Measurements from ENCODE around the gene UBE2D2. TPM values are rescaled to one million over a fixed set of nuclear protein-coding genes. Genes with fewer than 3 reads are reported as not detected.

The UBE2D2 gene
- total RNA-seq, 1 experiment from 2014 or later, result 193 TPM

- Mint-ChIP-seq H3K27ac (ENCODE audit: unreplicated experiment) (peak overlapping the region; percentile 31), H3K4me3 (ENCODE audit: unreplicated experiment) (peak overlapping the region; percentile 93), H3K27me3 (ENCODE audit: insufficient read depth, unreplicated experiment) (no peaks in the 10 kb centered on the region), H3K36me3 (ENCODE audit: insufficient read depth, unreplicated experiment) (peaks cover 27% of the 10 kb centered on the region), H3K4me1 (ENCODE audit: low read depth, unreplicated experiment) (peaks cover 46% of the 10 kb centered on the region), H3K9me3 (ENCODE audit: unreplicated experiment) (no peaks in the 10 kb centered on the region)
- no peak for DNase-seq
- TF ChIP-seq CTCF (IDR thresholded peaks at IDR 0.05; ENCODE audit: insufficient read depth in 1 of 2, low read depth in 1 of 2, low read length in 1 of 2, severe bottlenecking in 1 of 2, unreplicated experiment in 1 of 2), result no peak
- Histone ChIP-seq H3K27me3 (replicated peaks; ENCODE audit: control insufficient read depth, insufficient read depth, low read length) (no peaks in the 10 kb centered on the region), H3K4me1 (peaks cover 58% of the 10 kb centered on the region), H3K9me3 (no peaks in the 10 kb centered on the region), H3K36me3 (ENCODE audit: control insufficient read depth, insufficient read depth, low read length) (no peaks in the 10 kb centered on the region; the same call in 1 of the 2 replicates), H3K4me3 (ENCODE audit: low read depth, low read length) (peak overlapping the region; percentile 91)
- POLR2A ChIA-PET, result interaction anchor here (1.4 to 1.6 kb wide), 2 partner anchors 47 to 52 kb away, joined by 3 to 16 read pairs; no protein-coding TSS in a partner anchor
- CTCF ChIA-PET, result interaction anchor here (1.1 to 3.8 kb wide), 2 partner anchors 15 to 41 kb away, joined by 3 to 29 read pairs; no protein-coding TSS in a partner anchor
- intact Hi-C loops (cut with micrococcal nuclease; ENCODE audit: unreplicated experiment), result loop anchor here (10.0 kb wide), 1 partner anchor 455 kb away; no protein-coding TSS in a partner anchor
- BruUV-seq (replicated peaks), result no TSS peak
Observed at GRCh38 chr5:139649082-139649991, 88.2 kb downstream of the UBE2D2 start.

DNA sequence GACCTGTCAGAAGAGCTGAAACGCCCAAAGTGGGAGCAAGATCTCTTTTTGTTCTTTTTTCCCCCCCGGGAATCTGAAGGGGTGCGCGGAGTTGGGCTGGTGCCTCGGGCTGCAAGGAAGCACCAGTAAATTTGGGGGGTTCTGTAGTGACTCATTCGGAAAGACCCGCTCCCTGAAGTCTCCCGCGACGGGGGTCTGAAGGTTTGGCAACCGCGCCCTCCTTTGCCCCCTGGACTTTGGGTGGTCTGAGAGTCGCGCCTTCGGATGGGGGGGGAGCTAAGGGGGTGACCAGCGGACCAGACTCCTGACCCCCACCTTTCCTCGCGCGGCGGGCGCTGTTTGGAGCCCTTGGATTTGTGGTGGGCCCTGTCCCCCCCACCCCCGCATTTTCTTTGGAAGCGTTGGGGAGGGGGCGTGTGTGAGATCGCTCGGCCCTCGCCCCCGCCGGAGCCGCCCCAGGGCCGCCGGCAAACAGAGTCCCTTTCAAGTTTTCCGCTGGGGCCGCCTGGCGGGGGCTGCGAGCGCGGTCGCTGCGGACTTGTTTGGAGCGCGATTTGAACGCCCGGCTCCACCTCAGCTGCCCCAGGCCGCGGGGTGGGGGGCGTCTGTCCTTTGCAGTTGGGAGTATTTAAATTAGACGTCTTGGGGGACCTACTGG is 89.0 kb downstream of the UBE2D2 start:
- Mint-ChIP-seq H3K36me3 (ENCODE audit: insufficient read depth, unreplicated experiment) (peaks cover 27% of the 10 kb centered on the region), H3K27me3 (ENCODE audit: insufficient read depth, unreplicated experiment) (no peaks in the 10 kb centered on the region), H3K27ac (ENCODE audit: unreplicated experiment) (peak overlapping the region; percentile 31), H3K4me1 (ENCODE audit: low read depth, unreplicated experiment) (peaks cover 40% of the 10 kb centered on the region), H3K4me3 (ENCODE audit: unreplicated experiment) (peak overlapping the region; percentile 93), H3K9me3 (ENCODE audit: unreplicated experiment) (no peaks in the 10 kb centered on the region)
- intact Hi-C loops (cut with micrococcal nuclease; ENCODE audit: unreplicated experiment), result loop anchor here (1.0 kb wide), 1 partner anchor 17 kb away; no protein-coding TSS in a partner anchor
- no peaks in the 10 kb centered on the region; the same call in 1 of the 2 replicates for H3K36me3 ChIP-seq (ENCODE audit: control insufficient read depth, insufficient read depth, low read length)
- peak; percentile 52 to 53 for TF ChIP-seq CTCF (IDR thresholded peaks at IDR 0.05; ENCODE audit: insufficient read depth in 1 of 2, low read depth in 1 of 2, low read length in 1 of 2, severe bottlenecking in 1 of 2, unreplicated experiment in 1 of 2)
- H3K4me1 ChIP-seq, result peaks cover 56% of the 10 kb centered on the region
- no peaks in the 10 kb centered on the region for H3K9me3 ChIP-seq
- H3K4me3 ChIP-seq (ENCODE audit: low read depth, low read length), result peak overlapping the region; percentile 91
- ChIA-PET CTCF (interaction anchor here (0.6 to 3.8 kb wide), 3 partner anchors 15 to 40 kb away, joined by 3 to 29 read pairs (median 3); no protein-coding TSS in a partner anchor), POLR2A (interaction anchor here (0.5 to 0.6 kb wide), 2 partner anchors 20 to 62 kb away, joined by 3 read pairs; no protein-coding TSS in a partner anchor)
- no TSS peak for BruUV-seq (replicated peaks)
- DNase-seq, result peak in 1 of 2 experiments; percentile 78
- no peaks in the 10 kb centered on the region for H3K27me3 ChIP-seq (replicated peaks; ENCODE audit: control insufficient read depth, insufficient read depth, low read length)

GRCh38 chr5:139650689-139651042 is 89.5 kb downstream of the UBE2D2 start:
- Mint-ChIP-seq H3K27ac (ENCODE audit: unreplicated experiment) (peak overlapping the region; percentile 31), H3K4me3 (ENCODE audit: unreplicated experiment) (peak overlapping the region; percentile 93), H3K9me3 (ENCODE audit: unreplicated experiment) (no peaks in the 10 kb centered on the region), H3K27me3 (ENCODE audit: insufficient read depth, unreplicated experiment) (no peaks in the 10 kb centered on the region), H3K4me1 (ENCODE audit: low read depth, unreplicated experiment) (peaks cover 43% of the 10 kb centered on the region), H3K36me3 (ENCODE audit: insufficient read depth, unreplicated experiment) (peaks cover 27% of the 10 kb centered on the region)
- Histone ChIP-seq H3K9me3 (no peaks in the 10 kb centered on the region), H3K36me3 (ENCODE audit: control insufficient read depth, insufficient read depth, low read length) (no peaks in the 10 kb centered on the region; the same call in 1 of the 2 replicates), H3K4me1 (peaks cover 54% of the 10 kb centered on the region), H3K4me3 (ENCODE audit: low read depth, low read length) (peak overlapping the region; percentile 91), H3K27me3 (replicated peaks; ENCODE audit: control insufficient read depth, insufficient read depth, low read length) (no peaks in the 10 kb centered on the region)
- no peak for TF ChIP-seq CTCF (IDR thresholded peaks at IDR 0.05; ENCODE audit: insufficient read depth in 1 of 2, low read depth in 1 of 2, low read length in 1 of 2, severe bottlenecking in 1 of 2, unreplicated experiment in 1 of 2)
- intact Hi-C loops (cut with micrococcal nuclease; ENCODE audit: unreplicated experiment), result loop anchor here (1.0 kb wide), 1 partner anchor 17 kb away; no protein-coding TSS in a partner anchor
- POLR2A ChIA-PET, result interaction anchor here (0.5 to 0.6 kb wide), 2 partner anchors 19 to 61 kb away, joined by 3 read pairs; no protein-coding TSS in a partner anchor
- CTCF ChIA-PET, result interaction anchor here (0.6 to 3.8 kb wide), 4 partner anchors 16 to 40 kb away, joined by 3 to 29 read pairs (median 4); no protein-coding TSS in a partner anchor
- BruUV-seq (replicated peaks), result TSS peak; percentile 76
- no peak for DNase-seq
